T-helper 9 cell (primary cell): ENCODE results near the gene PIK3AP1.
A peak's percentile ranks its signal among the peaks of the same experiment; 100 is the strongest.
"Not testable (repeated sequence)": the region's sequence is repeated elsewhere in the genome, so short reads cannot be mapped to it uniquely, and the experiment has no call there.

Source experiments
- DNase-seq: peaks from one replicate; pipeline ENCODE4 v3.0.0-alpha.2; 2020

The PIK3AP1 gene

DNA sequence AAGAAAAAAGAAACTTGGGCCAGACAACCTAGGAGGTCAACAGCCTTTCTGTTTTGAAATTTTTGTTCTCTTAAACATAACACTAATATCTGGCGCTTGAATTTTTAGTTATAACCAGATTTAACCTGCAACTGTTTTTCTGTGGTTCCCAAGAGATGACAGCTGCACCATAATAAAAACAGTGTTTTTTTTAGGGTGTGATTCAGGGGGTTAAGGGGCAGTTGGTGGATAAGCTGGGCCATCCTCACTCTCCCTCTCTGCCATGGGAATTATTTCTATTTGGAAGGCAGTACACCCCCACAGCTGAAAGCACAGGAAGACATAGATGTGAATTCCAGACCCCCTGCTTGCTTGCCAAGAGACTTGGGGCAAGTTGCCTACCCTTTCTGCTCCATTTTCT lies 113.4 kb downstream of the PIK3AP1 start:
- DNase-seq: no peak

- no peak for DNase-seq
Measured at GRCh38 chr10:96606216-96606615, 114.1 kb downstream of the PIK3AP1 start.

DNA sequence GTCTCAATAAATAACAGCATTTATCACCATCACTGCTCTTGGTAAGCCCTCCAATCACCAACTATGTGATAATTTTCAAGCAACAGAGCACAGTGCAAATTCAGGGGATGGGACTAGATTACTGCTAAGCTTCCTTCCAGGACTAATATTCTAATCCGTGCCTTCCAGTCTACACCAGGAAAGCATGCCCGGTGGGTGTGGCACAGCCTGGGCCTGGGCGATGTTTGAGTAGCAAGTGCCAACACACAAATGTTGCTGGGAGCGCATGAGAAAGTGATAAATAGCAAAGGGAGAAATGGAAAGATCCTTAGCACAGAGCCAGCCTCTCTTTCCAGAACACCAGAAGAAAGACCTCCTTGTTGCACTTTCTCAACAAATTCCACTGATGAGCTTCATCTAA lies 120.0 kb downstream of the PIK3AP1 start:
- DNase-seq: no peak

DNA sequence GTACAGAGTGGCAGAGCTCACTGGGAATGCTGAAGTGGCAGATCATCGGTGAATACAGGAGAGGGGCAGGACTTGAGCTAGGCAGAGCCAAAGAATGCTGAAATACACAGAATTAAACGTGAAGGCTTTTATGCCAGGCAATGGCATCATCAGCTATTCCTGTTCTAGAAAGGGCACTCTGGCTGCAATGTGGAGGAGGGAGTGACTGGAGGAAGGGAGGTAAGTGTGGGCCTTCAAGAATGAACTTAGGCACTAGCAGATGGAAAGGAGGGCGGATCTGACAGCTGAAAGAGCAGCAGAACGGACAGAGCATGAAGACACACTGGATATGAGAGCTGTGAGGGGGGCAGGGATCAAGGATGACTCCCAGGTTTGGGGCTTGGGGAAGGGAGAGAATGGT lies 121.5 kb downstream of the PIK3AP1 start:
- no peak for DNase-seq

GRCh38 chr10:96596422-96597407 lies 123.6 kb downstream of the PIK3AP1 start:
- no peak for DNase-seq

DNA sequence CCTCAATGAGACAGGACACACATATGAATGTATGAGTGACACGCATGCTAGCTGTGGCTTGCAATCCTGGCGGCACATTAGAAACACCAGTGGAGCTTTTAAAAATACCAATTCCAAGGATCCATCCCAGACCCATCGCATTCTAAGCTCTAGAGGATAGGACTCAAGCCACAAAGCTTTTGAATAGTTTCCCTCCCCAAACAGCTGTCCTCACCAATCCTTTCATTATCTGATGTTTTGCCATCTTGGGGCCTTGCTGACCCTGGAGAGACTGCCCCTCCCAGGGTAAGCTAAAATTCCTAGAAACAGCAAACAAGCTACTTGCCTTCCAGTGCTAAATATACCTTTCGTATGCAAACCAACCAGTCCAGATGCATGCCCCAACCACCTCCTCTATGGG lies 124.6 kb downstream of the PIK3AP1 start:
- DNase-seq: no peak

DNA sequence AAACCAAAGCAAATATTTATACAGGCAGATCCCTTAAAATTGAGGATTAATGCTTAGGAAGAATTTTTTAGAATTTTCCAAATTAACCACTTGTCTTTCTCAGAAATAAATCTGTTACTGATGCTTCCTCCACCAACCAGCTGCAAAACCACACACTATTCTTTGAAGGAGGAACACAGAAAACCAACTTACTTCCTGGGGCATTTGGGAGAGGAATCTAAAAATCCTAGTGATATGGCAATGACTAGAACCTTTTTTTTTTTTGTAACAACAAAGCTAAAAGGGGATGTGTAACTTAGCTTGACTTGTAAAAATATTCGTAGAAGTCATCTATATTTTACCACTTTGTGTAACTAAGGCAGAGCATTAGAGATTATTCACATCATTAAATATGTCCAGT lies 128.4 kb downstream of the PIK3AP1 start:
- DNase-seq: no peak

DNA sequence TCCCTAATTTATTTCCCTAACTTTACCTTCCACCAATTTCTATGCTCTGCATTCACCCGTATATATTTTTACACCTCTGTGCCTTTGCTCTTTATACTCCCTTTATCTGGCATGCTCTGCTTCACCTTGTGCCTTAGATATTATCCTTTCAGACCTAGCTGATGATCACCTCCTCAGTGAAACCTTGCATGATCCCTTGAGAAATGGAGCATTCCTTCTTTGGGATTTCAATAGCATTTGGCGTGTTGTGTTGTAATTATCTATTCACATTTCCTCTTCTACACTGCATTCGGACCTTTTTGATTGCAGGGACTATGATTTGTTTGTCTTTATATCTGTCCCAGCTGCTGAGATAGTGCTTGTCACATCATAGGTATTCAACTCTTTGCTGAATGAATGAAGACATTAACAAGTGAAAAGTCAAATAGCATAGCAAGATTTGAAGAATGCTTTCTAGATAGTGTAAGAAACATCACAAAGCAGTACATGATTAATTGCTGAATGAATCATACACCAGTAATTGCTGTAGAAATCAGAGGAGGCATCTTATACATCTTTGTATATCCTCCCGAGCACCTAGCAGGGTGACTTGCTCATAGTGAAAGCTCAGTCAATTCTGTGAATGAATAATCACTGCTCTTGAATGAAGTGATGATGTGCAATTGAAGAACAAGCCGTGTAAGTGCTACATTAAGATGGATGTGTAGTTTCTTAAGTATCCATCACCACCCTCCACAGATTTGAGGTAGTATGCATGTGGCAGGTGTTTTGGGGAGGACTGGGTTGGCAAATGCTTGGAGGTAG lies 131.5 kb downstream of the PIK3AP1 start:
- DNase-seq: no peak

GRCh38 chr10:96588060-96588554 lies 132.2 kb downstream of the PIK3AP1 start:
- DNase-seq: no peak

DNA sequence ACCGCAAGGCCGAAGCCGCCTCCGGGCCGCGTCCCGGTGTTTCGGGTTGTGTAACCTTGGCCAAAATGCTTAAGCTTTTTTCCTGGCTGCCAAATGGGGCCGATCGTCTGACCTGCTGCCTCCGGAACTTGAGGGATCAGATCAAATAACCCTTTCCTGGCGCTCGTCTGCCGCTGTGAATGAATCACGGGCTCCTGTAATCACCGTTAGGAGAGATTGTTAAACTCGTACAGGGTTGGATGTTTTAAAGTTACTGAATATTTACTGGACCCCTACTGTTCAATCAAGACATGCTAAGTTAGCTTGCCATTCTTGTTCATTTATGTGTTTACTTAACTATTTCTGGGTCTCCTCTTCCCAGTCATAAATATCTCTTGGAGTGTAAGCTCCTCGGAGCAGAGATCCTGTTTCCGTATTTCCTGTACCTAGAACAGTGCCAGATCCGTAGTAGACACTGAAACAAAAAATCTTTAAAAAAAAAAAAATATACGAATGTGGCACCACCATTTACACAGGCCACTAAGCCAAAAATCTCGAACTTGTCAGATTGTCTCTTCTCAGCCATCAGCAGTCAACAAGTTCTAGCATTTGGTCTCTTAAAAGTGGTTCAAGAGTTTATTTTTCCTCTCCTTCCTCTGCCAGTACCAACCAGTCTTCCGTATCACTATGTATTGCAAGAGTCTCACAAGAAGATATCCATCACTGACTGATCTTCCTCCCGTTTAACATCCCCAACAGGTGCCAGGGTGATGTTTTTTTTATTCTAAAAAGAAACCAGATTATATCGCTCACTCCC lies 132.9 kb downstream of the PIK3AP1 start:
- DNase-seq: peak; percentile 49

DNA sequence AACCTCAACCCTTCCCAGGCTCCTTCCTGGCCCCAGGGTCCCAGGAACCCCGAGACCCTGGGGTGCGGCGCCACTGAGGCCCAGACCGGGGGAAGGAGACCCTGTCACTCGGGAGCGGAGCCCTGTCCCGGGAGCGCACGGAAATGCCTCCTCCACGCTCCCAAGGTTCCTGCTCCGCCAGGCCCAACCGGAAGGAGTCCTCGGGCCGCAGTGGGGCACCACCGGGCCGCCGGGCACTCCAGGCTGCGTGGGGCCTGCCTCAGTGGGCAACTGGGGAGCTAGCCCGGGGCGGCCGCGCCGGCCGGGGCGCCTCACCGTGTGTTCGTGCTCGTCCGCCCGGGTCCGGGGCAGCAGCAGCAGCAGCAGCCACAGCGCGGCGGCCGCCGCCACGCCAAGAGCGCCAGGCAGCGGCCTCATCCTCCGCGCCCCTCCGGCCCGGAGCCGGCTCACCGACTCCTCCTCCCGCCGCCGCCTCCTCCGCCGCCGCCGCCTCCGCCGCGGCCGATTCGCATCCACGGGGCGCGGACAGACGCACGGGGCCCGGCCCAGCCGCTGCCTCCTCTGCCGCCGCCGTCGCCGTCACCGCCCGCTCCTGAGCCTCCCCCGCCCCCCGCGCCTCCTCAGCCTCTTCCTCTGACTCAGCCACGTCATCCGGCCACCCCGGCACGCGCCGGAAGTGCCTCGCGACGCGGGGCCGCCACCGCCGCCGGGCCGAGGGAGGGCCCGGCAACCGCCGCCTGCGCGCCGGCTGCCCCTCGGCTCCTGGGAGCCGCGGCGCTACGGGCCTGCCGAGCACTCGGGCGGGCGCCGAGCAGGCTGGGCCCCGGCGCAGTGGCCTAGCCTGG lies 133.7 kb downstream of the PIK3AP1 start, which contains the start of gene TM9SF3:
Gene TM9SF3 (minus strand): TSS at position 594 of the 845 bp plus-strand sequence. CDS start 177 bp downstream, at position 417.
- peak; percentile 93 for DNase-seq

DNA sequence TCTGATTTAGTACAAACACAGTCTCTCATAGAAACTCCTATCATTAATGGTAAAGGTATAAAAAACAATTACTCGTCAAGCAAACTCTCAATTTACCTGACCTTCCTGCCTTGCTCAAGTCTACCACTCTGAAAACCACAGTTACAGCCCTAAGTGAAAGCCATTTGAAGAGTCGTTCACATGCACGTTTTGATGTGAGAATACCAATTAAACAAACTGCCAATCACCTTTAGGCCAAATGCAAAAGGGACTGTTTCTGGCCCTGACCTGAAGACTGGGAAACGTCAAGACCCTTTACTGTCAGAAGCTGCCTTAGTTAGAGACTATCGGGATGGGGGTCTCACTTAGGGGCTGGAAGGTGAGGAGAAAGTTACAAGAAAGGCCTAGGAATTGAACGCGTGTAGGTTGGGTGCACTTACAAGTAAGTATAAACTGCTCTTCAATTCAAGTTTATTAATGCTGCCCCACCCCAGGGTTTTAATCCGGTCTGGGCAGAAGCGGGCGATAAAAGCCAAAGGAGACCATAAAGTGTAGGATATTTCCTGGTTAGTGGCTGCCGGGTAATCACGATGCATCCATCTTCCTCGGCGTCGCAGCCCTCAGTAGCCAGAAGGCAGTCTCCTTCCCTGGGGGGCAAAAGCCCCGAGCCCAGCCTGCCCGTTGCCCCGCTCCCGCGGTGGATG lies 134.4 kb downstream of the PIK3AP1 start:
- DNase-seq: peak; percentile 15

DNA sequence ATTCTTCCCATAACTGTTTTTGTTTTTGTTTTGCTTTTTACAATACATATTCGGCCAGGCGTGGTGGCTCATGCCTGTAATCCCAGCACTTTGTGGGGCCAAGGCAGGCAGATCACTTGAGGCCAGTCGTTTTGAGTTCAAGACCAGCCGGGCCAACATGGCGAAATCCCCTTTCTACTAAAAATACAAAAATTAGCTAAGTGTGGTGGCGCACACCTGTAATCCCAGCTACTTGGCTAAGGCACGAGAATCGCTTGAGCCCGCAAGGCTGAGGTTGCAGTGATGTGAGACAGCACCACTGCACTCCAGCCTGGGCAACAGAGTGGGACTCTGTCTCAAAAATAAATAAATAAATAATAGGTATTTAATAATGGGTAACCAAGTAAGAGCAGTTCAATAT lies 135.8 kb downstream of the PIK3AP1 start:
- DNase-seq: no peak

DNA sequence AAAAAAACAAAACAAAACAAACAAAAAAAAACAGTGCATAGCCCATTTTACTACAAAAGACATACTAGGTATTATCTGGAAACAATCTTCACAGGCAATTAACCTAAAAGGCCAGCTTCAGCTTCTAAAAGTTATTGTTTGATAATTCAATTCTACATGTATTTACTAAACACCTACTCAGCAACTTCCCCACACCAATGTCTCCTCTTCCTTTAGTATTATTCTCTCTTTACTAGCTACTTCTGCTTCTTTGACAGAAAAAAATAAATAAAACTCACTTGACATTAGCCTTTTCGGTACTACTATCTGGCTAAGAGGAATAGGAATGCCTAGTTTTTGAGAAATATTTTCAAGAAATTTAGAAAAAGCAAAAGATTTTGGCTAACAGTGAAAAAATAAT lies 136.3 kb downstream of the PIK3AP1 start:
- no peak for DNase-seq

DNA sequence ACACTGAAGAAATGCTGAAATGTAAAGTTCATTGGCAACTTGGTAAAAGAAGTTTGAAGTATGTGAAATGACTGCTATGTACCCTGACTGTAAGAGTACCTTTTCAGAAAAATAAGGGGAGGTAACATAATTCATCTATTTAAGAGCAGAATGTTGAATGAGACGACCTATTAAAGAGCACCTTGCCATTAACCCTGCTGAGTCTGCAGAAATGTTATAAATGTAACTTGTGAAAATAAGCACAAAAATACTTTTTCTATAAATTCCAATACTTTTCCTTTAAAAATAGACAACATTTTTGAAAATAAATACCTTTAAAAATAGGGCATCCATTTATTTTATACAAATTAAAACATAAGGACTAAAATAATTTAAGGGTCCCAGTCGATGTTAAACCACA lies 141.2 kb downstream of the PIK3AP1 start:
- DNase-seq: no peak

- DNase-seq: no peak
Measured at GRCh38 chr10:96578633-96579032, 141.7 kb downstream of the PIK3AP1 start.

DNA sequence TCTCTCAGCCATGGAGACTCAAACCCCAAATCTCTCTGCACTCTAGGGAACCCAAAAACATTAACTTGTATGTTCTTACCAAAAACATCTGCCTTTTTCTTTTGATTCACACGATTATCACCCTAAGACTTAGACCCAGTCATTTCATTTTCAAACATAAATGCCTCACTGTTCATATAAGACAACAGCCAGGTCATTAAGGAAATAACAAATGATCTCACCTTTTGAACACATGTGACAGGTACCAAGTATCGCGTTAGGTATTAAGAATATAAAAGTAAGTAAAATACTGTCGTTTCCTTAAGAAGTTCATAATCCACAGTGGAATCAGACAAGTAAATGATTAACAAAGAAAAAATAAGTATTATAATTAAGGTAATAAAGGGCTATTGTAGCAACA lies 142.3 kb downstream of the PIK3AP1 start:
- DNase-seq: no peak

DNA sequence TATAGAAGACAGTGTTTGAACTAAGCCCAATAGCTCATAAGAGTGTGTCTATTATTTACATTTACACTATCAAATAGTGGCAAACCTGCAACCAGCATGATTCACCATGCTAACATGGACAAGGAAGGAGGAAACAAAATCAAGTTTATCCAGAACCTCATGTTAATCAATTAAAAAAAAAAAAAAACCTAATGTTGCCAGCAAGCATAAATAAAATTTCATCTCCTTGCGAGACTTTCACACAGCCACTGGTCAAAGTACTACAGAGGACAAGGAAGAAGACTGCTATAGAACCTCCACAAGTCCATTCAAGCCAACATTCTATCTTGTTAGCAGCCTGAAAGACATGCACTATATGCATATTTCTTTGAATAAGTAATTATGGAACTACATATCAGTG lies 143.2 kb downstream of the PIK3AP1 start:
- DNase-seq: no peak

- DNase-seq: no peak
Measured at GRCh38 chr10:96576277-96576980, 143.9 kb downstream of the PIK3AP1 start.

- not testable (repeated sequence) for DNase-seq
Measured at GRCh38 chr10:96574564-96574963, 145.8 kb downstream of the PIK3AP1 start.
